NOMO-1 treated with DMSO at 0.1 percent for 48 hours (cell line): ENCODE data around the gene SYNJ2.
A peak's percentile ranks its signal among the peaks of the same experiment; 100 is the strongest.

Experiments used
- DNase-seq: peaks from one replicate; lab custom pipeline; 2025; ENCODE audit not compliant: unreplicated experiment; lab: John Stamatoyannopoulos, UW

Gene SYNJ2

GRCh38 chr6:157978021-157978783 lies 3.5 kb upstream of the SYNJ2 start:
- DNase-seq = no peak

- peak; percentile 22 for DNase-seq
These were observed 1.2 kb upstream of the SYNJ2 start for GRCh38 chr6:157980288-157981131.

GRCh38 chr6:157981132-157981394 lies 600 bp upstream of the SYNJ2 start:
- DNase-seq = no peak

- peak; percentile 14 for DNase-seq
These were observed 469 bp downstream of the SYNJ2 start for GRCh38 chr6:157982102-157982562.

GRCh38 chr6:157982563-157983405 lies 1.1 kb downstream of the SYNJ2 start:
- no peak for DNase-seq

GRCh38 chr6:157983406-157984119 lies 1.9 kb downstream of the SYNJ2 start:
- DNase-seq = no peak

- no peak for DNase-seq
These were observed 2.5 kb downstream of the SYNJ2 start for GRCh38 chr6:157984128-157984527.

- no peak for DNase-seq
These were observed 3.1 kb downstream of the SYNJ2 start for GRCh38 chr6:157984686-157985225.

GRCh38 chr6:157985378-157986155 lies 3.9 kb downstream of the SYNJ2 start:
- DNase-seq = no peak

GRCh38 chr6:157987788-157988699 lies 6.4 kb downstream of the SYNJ2 start:
- DNase-seq = no peak

- no peak for DNase-seq
These were observed 7.0 kb downstream of the SYNJ2 start for GRCh38 chr6:157988700-157989063.

GRCh38 chr6:157989541-157990289 lies 8.1 kb downstream of the SYNJ2 start:
- DNase-seq = no peak

GRCh38 chr6:157990321-157991066 lies 8.8 kb downstream of the SYNJ2 start:
- DNase-seq = no peak

- DNase-seq = no peak
These were observed 9.4 kb downstream of the SYNJ2 start for GRCh38 chr6:157991067-157991432.

GRCh38 chr6:157993076-157993475 lies 11.4 kb downstream of the SYNJ2 start:
- DNase-seq = no peak

GRCh38 chr6:157994125-157994795 lies 12.6 kb downstream of the SYNJ2 start:
- no peak for DNase-seq

GRCh38 chr6:157995458-157995857 lies 13.8 kb downstream of the SYNJ2 start:
- DNase-seq = no peak
